Uterus (tissue), 4 donors: ENCODE results near the gene AGMO. TPM values are rescaled to one million over a fixed set of nuclear protein-coding genes. Genes with fewer than 3 reads are reported as not detected.

ENCODE experiments used
- DNase-seq, 2 donors: peaks; one replicate each; pipeline ENCODE4 v3.0.0-alpha.2; 2019 to 2020
- H3K27ac ChIP-seq, 2 donors: fragments of 200-600 bp; sonication (generic); 1 replicate in 1 of 2; 2 replicates in 1 of 2; pipeline ENCODE4 v1.5.1; 2016 to 2018
- H3K27me3 ChIP-seq, 2 donors: fragments of 200-600 bp; sonication (generic); one replicate each; pipeline ENCODE4 v1.5.1; 2018 to 2019; ENCODE audit warnings: control low read depth in 1 of 2
- H3K36me3 ChIP-seq, 2 donors: fragments of 200-600 bp; sonication (generic); one replicate each; pipeline ENCODE4 v1.5.1; 2019; ENCODE audit warnings: control low read depth in 1 of 2
- H3K4me1 ChIP-seq, 2 donors: fragments of 200-600 bp; sonication (generic); one replicate each; pipeline ENCODE4 v1.5.1; 2018 to 2019; ENCODE audit warnings: control low read depth in 1 of 2
- H3K4me3 ChIP-seq, 2 donors: fragments of 200-600 bp; sonication (generic); 1 replicate in 1 of 2; 2 replicates in 1 of 2; pipeline ENCODE4 v1.5.1; 2018 to 2019; ENCODE audit warnings: mild to moderate bottlenecking in 1 of 2
- H3K9me3 ChIP-seq, 2 donors: fragments of 200-600 bp; sonication (generic); one replicate each; pipeline ENCODE4 v1.5.1; 2019; ENCODE audit warnings: control low read depth in 1 of 2
- CTCF ChIP-seq, 4 experiments: fragments of 200-600 bp in 2 of 4; fragments of 450-650 bp in 2 of 4; sonication (generic) in 2 of 4; IDR thresholded peaks; one replicate each; pipeline ENCODE4 v1.5.1; 2016 to 2019; ENCODE audit warnings: antibody characterized with exemption in 4 of 4, mild to moderate bottlenecking in 2 of 4, moderate library complexity in 1 of 4
- POLR2A ChIP-seq, 2 donors: fragments of 450-650 bp; IDR thresholded peaks; one replicate each; pipeline ENCODE4 v1.6.1; 2016; ENCODE audit warnings: antibody characterized with exemption in 2 of 2, mild to moderate bottlenecking in 1 of 2, moderate library complexity in 1 of 2
- intact Hi-C: fragments of 100-400 bp; cut with DNase I; formaldehyde crosslinking; loops from one replicate; pipeline ENCODE4 v1.15.1; 2023; ENCODE audit warnings: low total_unique reads
- total RNA-seq, 4 donors: library from RNA; depleted of rRNA in 3 of 4; stranded (reverse); fragments of >200 nt in 3 of 4; gene quantifications; one replicate each; pipeline versions ENCODE4 v1.1.0 to v1.2.4, GENCODE V29; 2014 to 2023
- donor health status: DM: yes; HTN: yes; CAD: no.

Gene AGMO
- total RNA-seq, 4 donors from 2014 or later, result 0.24 to 1.5 TPM; not detected in 2

- H3K4me1 ChIP-seq, result peaks cover 0 to 16% of the 10 kb centered on the region in 2 donors
These were observed 102.7 kb downstream of the AGMO start for GRCh38 chr7:15459018-15459615.

GRCh38 chr7:15457990-15458955 lies 103.5 kb downstream of the AGMO start:
- Histone ChIP-seq H3K36me3 (no peaks in the 10 kb centered on the region), H3K27me3 (no peaks in the 10 kb centered on the region), H3K4me1 (peaks cover 0 to 16% of the 10 kb centered on the region in 2 donors), H3K9me3 (no peaks in the 10 kb centered on the region), H3K27ac (no peak overlapping the region), H3K4me3 (no peak overlapping the region)
- intact Hi-C loops, result no loop called here
- DNase-seq, result no peak
- TF ChIP-seq POLR2A (IDR thresholded peaks at IDR 0.05) (no peak), CTCF (IDR thresholded peaks at IDR 0.05) (no peak)

More at GRCh38 chr7:15459018-15459615, 102.7 kb downstream of the AGMO start:
- TF ChIP-seq POLR2A (IDR thresholded peaks at IDR 0.05) (no peak), CTCF (IDR thresholded peaks at IDR 0.05) (no peak)
- intact Hi-C loops, result no loop called here
- Histone ChIP-seq H3K36me3 (no peaks in the 10 kb centered on the region), H3K27ac (no peak overlapping the region), H3K9me3 (no peaks in the 10 kb centered on the region), H3K27me3 (no peaks in the 10 kb centered on the region), H3K4me3 (no peak overlapping the region)
- DNase-seq, result no peak

GRCh38 chr7:15452670-15453069 lies 109.1 kb downstream of the AGMO start:
- Histone ChIP-seq H3K4me3 (no peak overlapping the region), H3K36me3 (no peaks in the 10 kb centered on the region)

GRCh38 chr7:15446722-15447121 lies 115.1 kb downstream of the AGMO start:
- DNase-seq, result no peak
- Histone ChIP-seq H3K4me1 (no peaks in the 10 kb centered on the region), H3K36me3 (no peaks in the 10 kb centered on the region), H3K27me3 (no peaks in the 10 kb centered on the region), H3K9me3 (no peaks in the 10 kb centered on the region), H3K4me3 (no peak overlapping the region), H3K27ac (no peak overlapping the region)
- intact Hi-C loops, result no loop called here
- TF ChIP-seq CTCF (IDR thresholded peaks at IDR 0.05) (no peak), POLR2A (IDR thresholded peaks at IDR 0.05) (no peak)

More at GRCh38 chr7:15452670-15453069, 109.1 kb downstream of the AGMO start:
- intact Hi-C loops, result no loop called here
- Histone ChIP-seq H3K27ac (no peak overlapping the region), H3K4me1 (no peaks in the 10 kb centered on the region), H3K9me3 (no peaks in the 10 kb centered on the region), H3K27me3 (no peaks in the 10 kb centered on the region)
- TF ChIP-seq POLR2A (IDR thresholded peaks at IDR 0.05), result no peak
- TF ChIP-seq CTCF (IDR thresholded peaks at IDR 0.05), result no peak
- DNase-seq, result no peak

GRCh38 chr7:15446280-15446679 lies 115.5 kb downstream of the AGMO start:
- no peaks in the 10 kb centered on the region for H3K9me3 ChIP-seq
- no peaks in the 10 kb centered on the region for H3K27me3 ChIP-seq
- no peak for TF ChIP-seq POLR2A (IDR thresholded peaks at IDR 0.05)
- no peak for TF ChIP-seq CTCF (IDR thresholded peaks at IDR 0.05)
- intact Hi-C loops, result no loop called here
- no peak overlapping the region for H3K27ac ChIP-seq
- DNase-seq, result no peak
- no peaks in the 10 kb centered on the region for H3K4me1 ChIP-seq
- no peaks in the 10 kb centered on the region for H3K36me3 ChIP-seq
- H3K4me3 ChIP-seq, result no peak overlapping the region
